NCI-H2171 treated with DMSO at 0.1 percent for 48 hours (cell line): Measurements from ENCODE around the gene ARHGEF4.

Source experiments
- DNase-seq: peaks from one replicate; lab custom pipeline; 2025; lab: John Stamatoyannopoulos, UW

The ARHGEF4 gene

DNA sequence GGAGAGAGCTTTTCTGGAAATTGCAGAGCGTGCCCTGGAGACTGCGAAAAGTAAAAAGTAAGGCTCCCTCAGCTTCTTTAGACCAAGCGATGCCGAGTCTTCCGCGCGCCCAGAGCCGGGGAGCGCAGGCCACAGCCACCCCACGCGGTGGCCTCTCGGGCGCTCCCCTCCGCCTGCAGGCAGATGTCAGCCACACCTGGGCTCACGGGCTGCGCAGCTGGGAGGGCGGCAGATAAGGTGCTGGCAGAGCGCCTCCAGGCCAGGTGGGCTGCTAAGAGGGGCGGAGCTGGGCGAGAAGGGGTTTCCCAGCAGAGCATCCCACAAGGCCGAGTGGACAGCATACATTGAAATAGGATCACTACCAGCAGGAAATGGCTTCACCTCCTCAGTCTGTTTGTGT, 81.7 kb downstream of the ARHGEF4 start:
- no peak for DNase-seq

DNA sequence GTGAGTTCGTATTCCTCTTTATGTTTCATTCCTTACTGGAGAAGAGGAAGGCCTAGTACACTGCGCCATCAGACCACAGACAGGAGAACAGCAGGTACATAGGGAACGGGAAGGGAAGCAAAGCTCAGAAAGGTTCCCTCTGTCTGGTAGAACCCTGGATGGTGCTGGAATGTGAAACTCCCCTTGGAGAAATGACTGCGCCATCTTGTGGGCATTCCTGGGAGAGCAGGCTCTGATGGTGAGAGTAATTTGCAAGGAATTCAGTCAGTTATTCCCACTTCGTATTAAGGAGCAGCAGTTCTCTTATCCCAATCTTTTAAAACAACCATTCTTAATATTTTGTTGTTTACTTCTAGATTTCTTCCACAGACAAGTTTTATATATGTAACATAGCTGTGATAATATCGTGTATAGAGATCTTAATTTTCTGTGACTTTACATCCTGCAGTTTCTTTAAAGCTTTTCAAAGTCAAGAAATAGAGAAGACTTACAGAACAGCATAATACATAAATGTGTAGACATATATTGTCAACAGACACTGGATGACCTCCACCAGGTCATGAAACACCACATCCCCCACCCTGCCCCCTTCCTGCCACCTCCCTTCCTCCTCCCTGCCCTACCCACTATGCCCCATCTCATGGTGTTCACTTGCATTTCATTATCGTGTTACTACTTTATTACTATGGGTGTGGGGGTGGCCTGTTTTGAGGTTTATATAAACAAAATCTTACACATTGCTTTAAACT, 83.9 kb downstream of the ARHGEF4 start:
- peak; percentile 74 for DNase-seq

DNA sequence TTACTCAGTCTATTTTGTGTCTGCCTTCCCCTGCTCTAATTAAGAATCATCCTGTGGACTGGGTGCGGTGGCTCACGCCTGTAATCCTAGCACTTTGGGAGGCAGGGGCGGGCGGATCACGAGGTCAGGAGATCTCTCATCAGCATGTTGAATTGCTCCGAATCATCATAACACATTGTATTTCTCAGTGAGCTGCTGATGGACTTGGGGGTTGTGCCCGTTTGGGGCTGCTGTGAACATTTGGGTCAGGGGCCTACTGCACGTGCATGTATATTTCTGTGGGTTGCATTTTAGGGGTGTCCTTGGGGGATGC, 84.4 kb downstream of the ARHGEF4 start:
- no peak for DNase-seq

DNA sequence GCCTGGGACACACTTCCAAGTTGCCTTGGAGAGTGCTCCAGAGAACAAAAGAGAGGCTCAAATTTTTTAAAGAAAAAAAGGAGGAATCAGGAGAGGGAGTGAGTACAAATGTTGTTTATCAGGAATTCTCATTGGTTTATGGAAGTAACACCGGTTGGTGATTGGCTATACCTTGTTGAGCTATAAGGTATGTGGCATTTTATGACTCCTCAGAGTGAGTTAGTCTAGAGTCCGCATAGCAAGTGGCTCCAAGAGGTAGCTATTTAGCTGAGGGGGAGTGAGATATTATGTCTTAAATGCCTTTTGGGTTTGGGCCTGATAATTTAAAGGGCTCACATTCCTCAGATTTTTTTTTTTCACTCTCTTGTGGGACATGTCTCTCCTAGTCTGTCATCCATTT, 85.7 kb downstream of the ARHGEF4 start:
- no peak for DNase-seq

DNA sequence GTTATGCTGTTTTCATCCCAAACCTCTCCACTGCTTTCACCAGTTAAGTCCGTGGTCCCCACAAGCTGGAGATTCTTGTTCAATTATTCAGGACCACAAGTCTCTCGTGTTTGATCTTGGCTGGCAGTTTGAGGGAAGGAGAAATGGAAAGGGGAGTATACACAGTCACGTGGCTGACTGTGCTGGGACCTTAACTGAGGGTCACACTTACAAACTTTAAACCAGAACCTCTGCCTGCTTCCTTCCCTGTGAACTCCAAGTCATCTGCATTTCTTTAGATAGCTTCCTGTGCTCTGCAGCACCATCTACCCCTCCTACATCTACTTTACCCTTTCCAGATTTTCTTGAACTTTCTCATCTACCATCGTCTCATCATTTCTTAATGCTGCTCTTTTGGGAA, 91.7 kb downstream of the ARHGEF4 start:
- no peak for DNase-seq

GRCh38 chr2:130930740-130931659, 94.3 kb downstream of the ARHGEF4 start:
- DNase-seq, result no peak

GRCh38 chr2:130933501-130933900, 96.8 kb downstream of the ARHGEF4 start:
- DNase-seq, result no peak

GRCh38 chr2:130936451-130936850, 99.7 kb downstream of the ARHGEF4 start:
- peak; percentile 2 for DNase-seq

GRCh38 chr2:130947967-130948366, 111.3 kb downstream of the ARHGEF4 start:
- DNase-seq, result no peak

DNA sequence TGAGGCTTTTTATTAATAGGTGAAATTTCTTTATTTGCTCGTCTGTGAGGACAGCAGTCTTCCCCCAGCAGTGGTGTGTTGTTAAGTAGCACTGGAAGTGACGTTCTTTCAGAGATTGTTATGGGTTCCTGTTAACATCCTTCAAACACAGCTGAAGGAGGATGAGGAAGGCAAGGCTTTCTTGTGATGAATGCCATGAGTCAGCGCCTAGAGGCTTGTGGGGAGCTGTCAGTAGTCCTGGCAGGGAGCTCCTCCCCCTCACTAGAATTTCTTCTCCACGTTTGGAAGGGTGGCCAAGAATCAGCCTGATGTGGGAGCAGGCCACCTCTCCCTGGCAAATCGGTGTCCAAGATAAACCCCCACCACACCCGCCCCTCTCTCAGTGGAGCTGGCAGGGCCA, 113.2 kb downstream of the ARHGEF4 start:
- no peak for DNase-seq

- no peak for DNase-seq
Measured at GRCh38 chr2:130951018-130951417, 114.3 kb downstream of the ARHGEF4 start.

- no peak for DNase-seq
Measured at GRCh38 chr2:130954873-130955272, 118.2 kb downstream of the ARHGEF4 start.

DNA sequence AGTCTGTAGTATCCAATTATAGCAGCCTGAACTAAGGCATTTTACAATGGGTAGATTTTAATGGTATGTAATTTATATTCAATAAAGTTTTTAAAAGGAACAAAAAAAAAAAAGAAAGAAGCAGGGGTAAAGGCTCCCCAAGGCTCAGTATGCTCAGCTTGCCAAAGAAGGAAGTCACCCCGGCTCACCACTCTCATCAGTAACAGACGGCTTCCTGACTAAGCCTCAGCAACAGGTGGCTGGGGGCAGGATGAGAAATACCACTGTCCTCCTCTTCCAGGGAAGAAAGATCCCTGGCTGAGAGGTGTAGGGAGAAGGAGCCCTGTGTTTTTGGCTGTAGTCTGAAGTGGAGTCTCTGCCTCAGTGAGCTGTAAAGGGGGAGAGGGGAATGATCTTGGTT, 121.2 kb downstream of the ARHGEF4 start:
- no peak for DNase-seq

DNA sequence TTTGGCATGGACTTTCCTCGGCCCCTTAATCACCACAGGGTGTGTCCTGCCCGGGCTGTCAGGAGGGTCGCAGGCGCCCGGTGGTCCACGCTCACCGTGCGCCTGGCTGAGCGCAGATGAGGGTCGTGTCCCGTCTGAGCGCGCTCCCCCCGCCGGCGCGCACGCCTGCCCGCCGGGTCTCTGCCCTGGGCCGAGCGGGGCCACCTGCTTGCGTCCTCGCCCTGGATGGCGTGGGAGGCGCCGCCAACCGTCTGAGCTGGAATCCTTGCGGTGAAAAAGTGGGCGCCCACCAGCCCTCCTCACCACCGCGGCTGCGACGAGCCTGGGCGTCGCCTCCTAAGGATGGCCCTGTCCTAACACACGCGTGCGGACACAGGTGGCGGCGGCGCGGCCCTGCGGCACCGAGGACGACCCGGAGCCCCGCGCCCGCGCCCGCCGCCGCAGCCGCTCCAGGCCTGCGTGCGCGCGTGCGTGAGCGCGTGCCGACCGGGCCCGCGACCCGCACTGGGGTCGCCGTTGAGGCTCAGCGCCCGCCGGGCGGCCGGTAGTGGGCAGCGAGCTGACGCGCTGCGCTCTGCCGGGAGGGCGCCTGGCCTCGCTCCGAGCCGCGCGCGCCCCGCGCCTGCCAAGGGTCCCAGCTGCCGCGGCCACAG, 126.6 kb downstream of the ARHGEF4 start:
- DNase-seq, result no peak

DNA sequence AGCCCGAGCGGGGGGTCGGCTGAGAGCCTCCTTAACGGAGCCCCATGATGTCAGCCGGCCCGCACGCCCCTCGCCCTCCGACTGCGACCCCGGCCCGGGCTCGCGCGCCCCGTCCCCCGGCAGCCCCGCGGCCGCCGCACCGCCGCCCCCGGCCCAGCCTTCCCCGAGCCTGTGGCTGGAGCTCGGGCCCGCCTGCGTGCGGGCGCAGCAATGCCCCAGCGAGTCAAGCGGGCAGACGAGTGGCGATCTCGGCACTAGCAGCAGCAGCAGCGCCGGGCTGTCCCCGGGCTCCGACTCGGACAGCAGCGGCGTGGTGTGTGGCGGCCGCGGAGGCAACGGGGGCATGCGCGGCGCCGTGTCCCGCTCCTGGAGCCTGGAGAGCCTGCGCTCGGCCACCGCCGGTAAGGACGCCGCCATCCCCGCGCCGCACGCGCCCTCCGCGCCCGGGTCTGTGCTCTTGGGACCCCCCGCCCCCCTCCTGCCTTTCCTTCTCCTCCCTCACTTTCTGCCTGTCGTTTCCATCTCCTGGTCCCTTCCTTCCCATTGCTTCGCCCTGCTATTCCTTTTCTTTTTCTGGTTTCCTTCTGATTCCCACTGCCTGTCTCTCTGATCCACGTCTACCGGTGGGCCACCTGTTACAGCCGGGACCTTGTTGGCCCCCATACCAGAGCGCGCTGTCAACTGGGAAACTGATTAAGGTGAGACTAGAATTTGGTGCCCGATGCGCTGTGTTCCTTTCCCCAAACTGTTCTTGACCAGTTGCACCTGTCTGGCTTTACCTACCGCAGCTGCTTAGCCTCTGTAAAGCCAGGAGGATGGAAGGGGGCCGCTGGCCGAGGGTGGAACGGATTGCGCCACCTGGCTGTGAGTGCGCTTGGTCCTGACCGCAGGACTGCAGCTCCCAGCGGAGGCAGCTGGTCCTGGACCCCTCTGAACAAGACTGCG, 127.4 kb downstream of the ARHGEF4 start:
- no peak for DNase-seq

DNA sequence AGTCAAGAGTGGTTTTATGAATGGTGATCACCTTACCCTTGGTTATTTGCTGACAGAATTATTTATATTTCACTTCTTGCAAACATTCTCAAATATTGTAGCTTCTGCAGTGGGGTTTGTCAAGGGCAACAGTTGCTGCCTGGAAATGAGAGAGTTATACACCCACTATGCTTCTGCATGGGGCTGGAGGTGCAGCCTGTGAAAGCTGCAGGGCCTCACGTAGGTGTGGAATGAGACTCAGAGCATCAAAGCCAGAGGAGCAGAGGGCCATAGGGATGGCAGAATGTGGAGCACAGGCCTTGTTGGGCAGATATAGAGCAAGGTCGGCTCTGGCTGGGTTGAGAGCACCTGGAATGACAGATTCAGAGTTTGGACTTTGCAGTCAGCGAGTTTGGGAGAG, 128.2 kb downstream of the ARHGEF4 start:
- no peak for DNase-seq

DNA sequence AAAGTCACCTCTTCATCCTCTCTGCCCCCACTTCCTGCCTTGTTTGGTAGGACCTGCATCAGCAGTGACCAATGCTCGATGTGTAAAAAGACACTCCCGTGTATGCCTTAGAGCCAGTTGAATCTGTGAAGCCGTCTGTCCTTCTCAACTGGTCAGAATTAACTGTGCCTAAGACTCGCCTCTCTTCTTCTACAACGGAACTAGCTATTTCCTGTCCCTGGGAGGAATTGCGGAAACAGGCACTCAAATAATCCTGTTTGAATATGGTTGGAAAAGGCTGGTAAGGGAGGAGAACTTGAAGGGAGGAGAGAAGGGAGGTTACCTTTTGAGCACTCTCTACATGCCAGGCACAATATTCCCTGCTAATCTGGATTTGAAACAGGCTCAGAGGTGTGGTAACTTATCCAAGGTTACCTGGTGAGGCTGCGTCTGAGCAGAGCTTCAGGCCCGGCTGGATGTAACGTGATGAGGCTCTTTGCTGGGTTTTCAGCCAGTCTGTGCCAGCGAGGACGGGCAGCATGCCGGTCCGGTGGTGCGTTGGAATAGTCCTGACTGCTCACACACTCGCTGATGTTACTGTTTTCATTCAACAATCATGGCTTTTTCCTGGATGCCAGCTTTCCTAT, 129.5 kb downstream of the ARHGEF4 start:
- no peak for DNase-seq

GRCh38 chr2:130966775-130967490, 130.2 kb downstream of the ARHGEF4 start:
- DNase-seq, result no peak

GRCh38 chr2:130972410-130972809, 135.7 kb downstream of the ARHGEF4 start:
- DNase-seq, result no peak

- no peak for DNase-seq
Measured at GRCh38 chr2:130975729-130976128, 139.0 kb downstream of the ARHGEF4 start.
